GM23248 (cell line): ENCODE measurements around the gene KBTBD3.
"Not testable (repeated sequence)": the region's sequence is repeated elsewhere in the genome, so short reads cannot be mapped to it uniquely, and the experiment has no call there.

Experiments
- EZH2 ChIP-seq: fragments of 200-600 bp; sonication (generic); IDR thresholded peaks from 2 replicates; pipeline ENCODE4 v1.6.1; 2018; ENCODE audit warnings: antibody characterized with exemption, mild to moderate bottlenecking; ENCODE audit not compliant: insufficient read depth, poor library complexity, severe bottlenecking
- EZH2phosphoT487 ChIP-seq: fragments of 200-600 bp; sonication (generic); IDR thresholded peaks from 2 replicates; pipeline ENCODE4 v1.6.1; 2018; ENCODE audit warnings: antibody characterized with exemption, moderate library complexity, mild to moderate bottlenecking, low read depth; ENCODE audit not compliant: insufficient read depth

GRCh38 chr11:106003094-106003493 lies 74.1 kb downstream of the KBTBD3 start:
- not testable (repeated sequence) for TF ChIP-seq EZH2phosphoT487, EZH2
